Hepatocyte (in vitro differentiated cells): ENCODE measurements around the gene SNCA. TPM values are rescaled to one million over a fixed set of nuclear protein-coding genes. Genes with fewer than 3 reads are reported as not detected.

Experiments used
- DNase-seq: peaks from one replicate; pipeline ENCODE4 v3.0.0-alpha.2; 2016; ENCODE audit warnings: low spot score
- H2AFZ ChIP-seq: fragments of 200-600 bp; sonication (generic); 2 replicates; pipeline ENCODE4 v1.6.0; 2016; ENCODE audit warnings: antibody characterized with exemption, mild to moderate bottlenecking
- H3K27ac ChIP-seq: fragments of 200-600 bp; sonication (generic); 2 replicates; pipeline ENCODE4 v1.5.1; 2016; ENCODE audit warnings: mild to moderate bottlenecking
- H3K27me3 ChIP-seq: fragments of 200-600 bp; sonication (generic); 2 replicates; pipeline ENCODE4 v1.6.1; 2016
- H3K36me3 ChIP-seq: fragments of 200-600 bp; sonication (generic); replicated peaks from 2 replicates; pipeline ENCODE4 v1.5.1; 2016; ENCODE audit warnings: low read depth; ENCODE audit not compliant: insufficient read depth
- H3K4me1 ChIP-seq: fragments of 200-600 bp; sonication (generic); 2 replicates; pipeline ENCODE4 v1.5.1; 2016; ENCODE audit warnings: mild to moderate bottlenecking, moderate library complexity; ENCODE audit not compliant: insufficient read depth
- H3K4me2 ChIP-seq: fragments of 200-600 bp; sonication (generic); 2 replicates; pipeline ENCODE4 v1.6.0; 2016
- H3K4me3 ChIP-seq: fragments of 200-600 bp; sonication (generic); 2 replicates; pipeline ENCODE4 v1.5.1; 2016; ENCODE audit warnings: mild to moderate bottlenecking
- H3K79me2 ChIP-seq: fragments of 200-600 bp; sonication (generic); 2 replicates; pipeline ENCODE4 v1.6.0; 2017; ENCODE audit warnings: mild to moderate bottlenecking
- H3K9me2 ChIP-seq: fragments of 200-600 bp; sonication (generic); replicated peaks from 2 replicates; pipeline ENCODE4 v1.6.0; 2017; ENCODE audit warnings: mild to moderate bottlenecking; ENCODE audit not compliant: insufficient read depth
- H3K9me3 ChIP-seq: fragments of 200-600 bp; sonication (generic); 2 replicates; pipeline ENCODE4 v1.5.1; 2016; ENCODE audit warnings: low read depth, mild to moderate bottlenecking
- H4K20me1 ChIP-seq: fragments of 200-600 bp; sonication (generic); 2 replicates; pipeline ENCODE4 v1.6.0; 2016; ENCODE audit warnings: mild to moderate bottlenecking; ENCODE audit not compliant: insufficient read depth, poor library complexity, severe bottlenecking
- CTCF ChIP-seq: fragments of 200-600 bp; sonication (generic); IDR thresholded peaks from 2 replicates; pipeline ENCODE4 v1.5.1; 2016; ENCODE audit warnings: antibody characterized with exemption, mild to moderate bottlenecking; ENCODE audit not compliant: poor library complexity
- EZH2 ChIP-seq: fragments of 200-600 bp; sonication (generic); IDR thresholded peaks from 2 replicates; pipeline ENCODE4 v1.6.1; 2016; ENCODE audit warnings: antibody characterized with exemption, mild to moderate bottlenecking, borderline replicate concordance
- EZH2phosphoT487 ChIP-seq: fragments of 200-600 bp; sonication (generic); IDR thresholded peaks from one replicate; pipeline ENCODE4 v1.6.1; 2018; ENCODE audit warnings: antibody characterized with exemption, mild to moderate bottlenecking, low read depth, moderate library complexity; ENCODE audit not compliant: unreplicated experiment, severe bottlenecking
- WGBS: methylation state at CpG from one replicate; pipeline ENCODE4 v1.1.6; 2016; ENCODE audit warnings: low lambda C conversion rate; ENCODE audit errors: missing lambda C conversion rate; 5-methylcytosine and 5-hydroxymethylcytosine counted together
- polyA plus RNA-seq: library from polyadenylated mRNA; unstranded; fragments of >200 nt; fragmentation: Nextera tagmentation; extraction: Ambion mirVana; gene quantifications from 2 replicates; pipeline ENCODE4 v1.2.1, GENCODE V29; 2016
- total RNA-seq: library from RNA; depleted of rRNA; stranded (reverse); fragments of >200 nt; gene quantifications from 2 replicates; pipeline ENCODE4 v1.2.3, GENCODE V29; 2014

The SNCA gene
- total and polyA plus RNA-seq, 2 experiments from 2014 or later = 8.9 to 14.0 TPM

- Histone ChIP-seq H3K27ac (no peak overlapping the region), H3K4me2 (no peak overlapping the region), H3K27me3 (no peaks in the 10 kb centered on the region), H3K4me1 (no peaks in the 10 kb centered on the region), H3K79me2 (no peaks in the 10 kb centered on the region), H3K4me3 (no peak overlapping the region), H2AFZ (no peak overlapping the region), H4K20me1 (no peaks in the 10 kb centered on the region), H3K9me2 (no peaks in the 10 kb centered on the region), H3K36me3 (no peaks in the 10 kb centered on the region), H3K9me3 (no peaks in the 10 kb centered on the region)
- no peak for TF ChIP-seq EZH2phosphoT487
- no peak for TF ChIP-seq EZH2
- no peak for TF ChIP-seq CTCF
- no peak for DNase-seq
Observed at GRCh38 chr4:89767924-89768323, 69.0 kb downstream of the SNCA start.

- H3K4me3 ChIP-seq = no peak overlapping the region
- no peak overlapping the region for H3K4me2 ChIP-seq
- WGBS = 66% methylated on average over 2 of the region's 2 CpGs
- no peaks in the 10 kb centered on the region for H3K79me2 ChIP-seq
- H4K20me1 ChIP-seq = no peaks in the 10 kb centered on the region
- no peaks in the 10 kb centered on the region for H3K9me2 ChIP-seq
- H3K36me3 ChIP-seq = no peaks in the 10 kb centered on the region
- H3K4me1 ChIP-seq = no peaks in the 10 kb centered on the region
- no peak overlapping the region for H2AFZ ChIP-seq
- H3K27me3 ChIP-seq = no peaks in the 10 kb centered on the region
- TF ChIP-seq EZH2 (no peak), CTCF (no peak), EZH2phosphoT487 (no peak)
- no peak overlapping the region for H3K27ac ChIP-seq
- no peak for DNase-seq
- no peaks in the 10 kb centered on the region for H3K9me3 ChIP-seq
Observed at GRCh38 chr4:89765966-89766365, 71.0 kb downstream of the SNCA start.

GRCh38 chr4:89765528-89765927, 71.4 kb downstream of the SNCA start:
- Histone ChIP-seq H4K20me1 (no peaks in the 10 kb centered on the region), H3K4me3 (no peak overlapping the region), H2AFZ (no peak overlapping the region), H3K27ac (no peak overlapping the region), H3K79me2 (no peaks in the 10 kb centered on the region), H3K27me3 (no peaks in the 10 kb centered on the region), H3K36me3 (no peaks in the 10 kb centered on the region), H3K4me2 (no peak overlapping the region), H3K9me2 (no peaks in the 10 kb centered on the region), H3K4me1 (no peaks in the 10 kb centered on the region), H3K9me3 (no peaks in the 10 kb centered on the region)
- DNase-seq = no peak
- WGBS = 53% methylated on average over 2 of the region's 2 CpGs
- TF ChIP-seq EZH2 (no peak), CTCF (no peak), EZH2phosphoT487 (no peak)

- Histone ChIP-seq H3K27me3 (no peaks in the 10 kb centered on the region), H4K20me1 (no peaks in the 10 kb centered on the region), H3K27ac (no peak overlapping the region), H3K9me3 (no peaks in the 10 kb centered on the region), H3K36me3 (no peaks in the 10 kb centered on the region), H3K9me2 (no peaks in the 10 kb centered on the region), H3K4me1 (no peaks in the 10 kb centered on the region), H3K4me3 (no peak overlapping the region), H3K4me2 (no peak overlapping the region), H2AFZ (no peak overlapping the region), H3K79me2 (no peaks in the 10 kb centered on the region)
- 98% methylated on average over 3 of the region's 3 CpGs for WGBS
- no peak for TF ChIP-seq EZH2
- no peak for TF ChIP-seq CTCF
- no peak for TF ChIP-seq EZH2phosphoT487
- no peak for DNase-seq
Observed at GRCh38 chr4:89762311-89762710, 74.7 kb downstream of the SNCA start.
